Amygdala (tissue), 56 donors: Measurements from ENCODE around the gene SLC52A1.
"Not testable (repeated sequence)": the region's sequence is repeated elsewhere in the genome, so short reads cannot be mapped to it uniquely, and the experiment has no call there.

Experiments
- DNase-seq, 56 donors: peaks; one replicate each; lab custom pipeline; 2025; lab: John Stamatoyannopoulos, UW

Gene SLC52A1

GRCh38 chr17:5032865-5033264 lies 2.4 kb downstream of the SLC52A1 start:
- DNase-seq = no peak

- DNase-seq = peak in 54 of 56 donors; percentile 11 to 83 (median 58)
These were observed 3.7 kb downstream of the SLC52A1 start for GRCh38 chr17:5031365-5032082.

GRCh38 chr17:5030168-5030567 lies 5.1 kb downstream of the SLC52A1 start:
- not testable (repeated sequence) for DNase-seq

- DNase-seq = no peak
These were observed 7.3 kb downstream of the SLC52A1 start for GRCh38 chr17:5027916-5028315.

GRCh38 chr17:5027299-5027698 lies 7.9 kb downstream of the SLC52A1 start:
- no peak for DNase-seq

- no peak for DNase-seq
These were observed 10.6 kb downstream of the SLC52A1 start for GRCh38 chr17:5024604-5025003.

- no peak for DNase-seq
These were observed 11.6 kb downstream of the SLC52A1 start for GRCh38 chr17:5023588-5024147.

GRCh38 chr17:5022171-5022711 lies 13.0 kb downstream of the SLC52A1 start:
- DNase-seq = no peak

- no peak for DNase-seq
These were observed 14.7 kb downstream of the SLC52A1 start for GRCh38 chr17:5020502-5021023.

- peak in 2 of 56 donors; percentile 18 to 21 for DNase-seq
These were observed 15.7 kb downstream of the SLC52A1 start for GRCh38 chr17:5019475-5019956.

GRCh38 chr17:5014357-5014756 lies 20.9 kb downstream of the SLC52A1 start:
- no peak for DNase-seq

- DNase-seq = no peak
These were observed 23.3 kb downstream of the SLC52A1 start for GRCh38 chr17:5011928-5012327.

GRCh38 chr17:5003214-5003867 lies 31.9 kb downstream of the SLC52A1 start:
- DNase-seq = no peak

- no peak for DNase-seq
These were observed 33.0 kb downstream of the SLC52A1 start for GRCh38 chr17:5002121-5002788.

GRCh38 chr17:5000237-5000639 lies 35.0 kb downstream of the SLC52A1 start:
- DNase-seq = peak in 3 of 56 donors; percentile 12 to 15 (median 14)

- DNase-seq = no peak
These were observed 35.7 kb downstream of the SLC52A1 start for GRCh38 chr17:4999430-5000093.

- DNase-seq = no peak
These were observed 36.3 kb downstream of the SLC52A1 start for GRCh38 chr17:4998732-4999429.

GRCh38 chr17:4998027-4998731 lies 37.0 kb downstream of the SLC52A1 start:
- DNase-seq = peak in 10 of 56 donors; percentile 41 to 70 (median 48)
